Breast epithelium (tissue), 3 donors: ENCODE data around the gene RNASEH1.

Experiments used
- CTCF ChIP-seq, 3 donors: fragments of 450-650 bp; IDR thresholded peaks; one replicate each; pipeline ENCODE4 v1.5.1; 2016 to 2017; ENCODE audit warnings: antibody characterized with exemption in 3 of 3, mild to moderate bottlenecking in 3 of 3, moderate library complexity in 3 of 3
- POLR2A ChIP-seq: fragments of 450-650 bp; IDR thresholded peaks from one replicate; pipeline ENCODE4 v1.6.1; 2016; ENCODE audit warnings: antibody characterized with exemption, mild to moderate bottlenecking, moderate library complexity
- POLR2AphosphoS5 ChIP-seq, 3 donors: sonication (generic); formaldehyde crosslinking; IDR thresholded peaks; one replicate each; pipeline ENCODE4 v1.6.1; 2017; ENCODE audit warnings: antibody characterized with exemption in 3 of 3

GRCh38 chr2:3595985-3596384 lies 37.9 kb upstream of the RNASEH1 start:
- TF ChIP-seq CTCF (IDR thresholded peaks at IDR 0.05) (no peak), POLR2AphosphoS5 (IDR thresholded peaks at IDR 0.05) (no peak), POLR2A (no peak)
